Dendritic cell treated with granulocyte-macrophage colony-stimulating factor and Interleukin-4, amounts not matched to agents 40 ng/mL and 50 ng/mL, for 4 days (primary cell): ENCODE results near the gene TDRD15.
"Not testable (repeated sequence)": the region's sequence is repeated elsewhere in the genome, so short reads cannot be mapped to it uniquely, and the experiment has no call there.

Source experiments
- H3K27ac Mint-ChIP-seq: one replicate; pipeline ENCODE4 v1.8.0; 2022; ENCODE audit warnings: mild to moderate bottlenecking, mixed read lengths
- H3K27me3 Mint-ChIP-seq: one replicate; pipeline ENCODE4 v1.8.0; 2022; ENCODE audit warnings: mild to moderate bottlenecking, mixed read lengths
- H3K36me3 Mint-ChIP-seq: one replicate; pipeline ENCODE4 v1.8.0; 2022; ENCODE audit warnings: low read depth, mixed read lengths
- H3K4me1 Mint-ChIP-seq: one replicate; pipeline ENCODE4 v1.8.0; 2022; ENCODE audit warnings: low read depth, mixed read lengths
- H3K4me3 Mint-ChIP-seq: one replicate; pipeline ENCODE4 v1.8.0; 2022; ENCODE audit warnings: mild to moderate bottlenecking, moderate library complexity, mixed read lengths
- H3K9me3 Mint-ChIP-seq: one replicate; pipeline ENCODE4 v1.8.0; 2022; ENCODE audit warnings: mixed read lengths
- intact Hi-C: fragments of 100-400 bp; cut with micrococcal nuclease; formaldehyde crosslinking; loops from one replicate; pipeline ENCODE4 v1.15.0; 2022

Gene TDRD15

DNA sequence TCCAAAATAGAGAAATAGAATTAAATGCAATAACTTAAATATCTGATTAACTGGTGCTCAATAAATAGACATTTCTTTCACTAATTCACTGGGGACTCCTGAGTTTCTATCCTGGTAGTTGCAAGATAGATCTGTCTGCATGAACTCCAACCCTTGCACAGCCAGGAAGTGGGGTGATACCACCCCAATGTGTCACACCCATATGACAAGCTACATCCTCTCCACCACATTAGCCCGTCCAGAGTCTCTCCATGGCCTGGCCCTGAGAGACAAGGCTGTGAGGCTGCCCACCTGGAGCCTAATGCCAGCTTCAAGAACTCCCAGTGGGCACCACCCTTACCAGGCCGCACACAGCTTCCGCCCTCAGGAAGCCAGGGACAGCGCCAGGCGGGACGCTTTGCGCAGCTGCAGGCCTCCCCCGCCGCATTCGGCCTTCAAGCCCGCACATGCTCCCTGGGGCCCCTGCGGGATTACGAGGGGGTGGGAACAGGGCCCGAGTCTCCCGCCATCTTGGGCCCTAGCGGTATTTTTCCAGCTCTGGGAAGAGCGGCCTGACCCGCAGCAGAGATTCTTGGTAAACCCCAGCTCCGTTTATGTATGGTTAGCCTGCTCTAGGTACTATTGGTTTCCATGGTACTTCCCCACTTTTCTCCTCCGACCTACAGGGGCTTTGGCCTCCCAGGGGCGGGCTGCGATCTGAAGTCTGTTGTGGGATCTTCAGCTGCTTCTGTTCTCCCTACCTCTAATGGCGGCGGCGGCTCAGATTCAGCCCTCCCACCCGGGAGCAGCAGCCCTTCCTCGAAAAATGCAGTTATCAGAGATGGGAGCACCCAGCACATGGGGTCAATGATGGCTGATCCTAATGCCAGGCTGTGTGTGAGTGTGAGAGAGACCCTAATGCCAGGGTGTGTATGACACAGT is at the start of gene TDRD15:
Gene TDRD15, plus strand, starts transcription at position 496 of the 921 bp plus-strand sequence. CDS start 13,500 bp downstream, outside the sequence.
- Mint-ChIP-seq H3K4me3 (no peak within 1 kb of the TSS), H3K36me3 (no peaks in the 10 kb centered on the region), H3K9me3 (no peaks in the 10 kb centered on the region), H3K27me3 (no peaks in the 10 kb centered on the region), H3K27ac (no peak within 1 kb of the TSS), H3K4me1 (no peaks in the 10 kb centered on the region)
- intact Hi-C loops: no loop called here

DNA sequence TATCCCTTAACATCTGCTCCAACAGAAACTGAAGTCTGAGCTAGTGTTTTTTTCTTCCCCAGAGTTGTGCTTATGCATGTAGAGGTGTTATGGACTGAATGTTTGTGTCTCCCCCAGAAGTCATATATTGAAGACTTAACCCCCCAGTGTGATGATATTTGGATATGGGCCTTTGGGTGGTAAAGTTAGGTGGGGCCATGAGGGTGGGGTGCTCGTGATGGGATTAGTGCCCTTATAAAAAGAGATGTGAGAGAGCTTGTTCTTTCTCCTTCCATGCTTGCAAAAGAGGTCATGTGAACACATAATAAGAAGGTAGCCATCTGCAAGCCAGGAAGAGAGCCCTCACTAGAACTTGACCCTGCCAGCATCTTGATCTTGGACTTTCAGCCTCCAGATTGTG is 45.5 kb upstream of the TDRD15 start:
- Mint-ChIP-seq H3K36me3 (no peaks in the 10 kb centered on the region), H3K27ac (no peak overlapping the region), H3K9me3 (no peaks in the 10 kb centered on the region), H3K4me1 (no peaks in the 10 kb centered on the region), H3K4me3 (no peak overlapping the region), H3K27me3 (no peaks in the 10 kb centered on the region)
- intact Hi-C loops: no loop called here

DNA sequence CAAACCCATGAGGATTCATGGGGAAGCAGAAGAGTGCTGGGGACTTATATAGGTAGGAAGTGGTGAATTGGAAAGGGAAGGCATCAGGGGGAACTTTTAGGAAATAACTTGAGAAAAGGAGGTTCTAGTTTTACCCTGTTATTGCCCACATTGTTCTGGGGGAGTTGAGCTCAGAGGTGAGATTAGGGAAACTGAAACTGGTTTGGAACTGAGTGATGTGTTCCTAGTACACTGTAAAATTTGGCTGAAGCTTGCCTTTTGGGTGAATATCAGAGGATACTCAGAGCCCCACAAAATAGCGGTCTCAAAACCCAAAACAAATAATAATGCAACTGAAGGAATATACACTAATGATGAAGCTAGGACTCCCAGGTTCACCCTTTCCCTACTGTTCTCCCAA is 40.3 kb upstream of the TDRD15 start:
- H3K9me3 Mint-ChIP-seq: no peaks in the 10 kb centered on the region
- H3K4me3 Mint-ChIP-seq: no peak overlapping the region
- intact Hi-C loops: no loop called here
- H3K27me3 Mint-ChIP-seq: no peaks in the 10 kb centered on the region
- H3K36me3 Mint-ChIP-seq: no peaks in the 10 kb centered on the region
- H3K27ac Mint-ChIP-seq: no peak overlapping the region
- no peaks in the 10 kb centered on the region for H3K4me1 Mint-ChIP-seq

DNA sequence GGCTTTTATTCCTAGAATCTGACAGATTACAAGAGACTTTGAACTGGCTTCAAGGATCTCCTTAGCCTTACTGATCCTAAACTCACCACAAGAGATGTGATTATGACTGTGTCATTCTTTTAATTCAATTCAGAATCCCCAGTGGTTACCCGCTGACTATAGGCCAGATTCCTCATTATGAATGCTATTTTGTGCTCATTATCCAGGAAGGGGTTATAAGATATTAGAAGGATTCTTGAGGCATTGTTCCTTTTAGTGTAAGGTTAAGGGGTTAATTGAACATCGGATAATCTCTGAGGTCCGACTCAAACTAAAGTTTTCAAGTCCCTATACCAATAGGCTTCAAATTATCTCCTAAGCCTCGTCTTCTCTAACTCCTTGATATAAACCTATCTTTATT is 39.4 kb upstream of the TDRD15 start:
- H3K4me3 Mint-ChIP-seq: no peak overlapping the region
- H3K27me3 Mint-ChIP-seq: no peaks in the 10 kb centered on the region
- no peaks in the 10 kb centered on the region for H3K9me3 Mint-ChIP-seq
- H3K36me3 Mint-ChIP-seq: no peaks in the 10 kb centered on the region
- no peaks in the 10 kb centered on the region for H3K4me1 Mint-ChIP-seq
- intact Hi-C loops: no loop called here
- no peak overlapping the region for H3K27ac Mint-ChIP-seq

DNA sequence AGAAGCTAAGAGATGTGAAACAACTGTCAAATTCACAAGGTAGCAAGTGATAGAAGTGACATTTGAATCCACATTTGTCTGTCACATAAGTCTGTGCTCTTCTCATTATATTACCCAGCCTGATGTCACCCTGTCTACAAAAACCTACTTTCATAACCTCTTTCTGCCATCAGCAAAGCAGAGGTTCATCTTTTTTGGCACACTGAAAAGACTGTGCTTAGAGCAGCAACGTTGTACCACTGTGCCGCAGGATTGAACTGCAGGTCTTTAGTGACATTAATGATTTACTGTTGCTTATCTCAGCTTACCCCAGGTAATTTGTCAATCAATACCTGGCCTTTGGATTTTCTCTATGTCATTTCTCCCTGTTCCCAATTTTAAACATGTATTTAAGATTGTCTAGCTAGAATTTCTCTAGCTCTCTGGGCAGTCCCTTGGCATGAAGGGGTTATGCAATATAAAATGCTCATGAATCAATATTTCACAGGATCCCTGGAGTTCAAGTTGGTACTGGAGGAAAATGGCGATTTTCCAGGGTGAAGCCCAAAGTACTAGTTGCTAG is 31.4 kb upstream of the TDRD15 start:
- Mint-ChIP-seq H3K36me3 (no peaks in the 10 kb centered on the region), H3K4me1 (no peaks in the 10 kb centered on the region), H3K4me3 (no peak overlapping the region), H3K27me3 (no peaks in the 10 kb centered on the region), H3K27ac (no peak overlapping the region), H3K9me3 (no peaks in the 10 kb centered on the region)
- intact Hi-C loops: no loop called here

DNA sequence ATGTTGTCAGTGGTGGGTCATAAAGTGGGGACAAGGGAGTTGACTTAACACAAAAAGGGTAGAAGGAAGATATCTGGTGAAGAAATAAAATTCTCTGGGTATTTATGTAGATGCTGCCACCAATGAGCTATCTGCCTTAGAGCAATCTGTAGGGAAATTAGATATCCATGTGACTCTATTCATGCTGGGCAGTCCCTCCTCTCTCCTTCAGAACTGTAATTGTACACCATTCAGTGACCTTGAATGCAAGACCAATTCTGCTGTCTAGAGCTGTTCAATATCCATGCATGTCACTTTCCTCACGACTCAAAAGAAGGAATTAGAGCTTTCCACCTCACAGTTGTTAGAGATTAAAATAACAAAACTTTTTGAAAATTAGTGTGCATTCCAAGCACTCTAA is 28.6 kb upstream of the TDRD15 start:
- no peak overlapping the region for H3K27ac Mint-ChIP-seq
- H3K27me3 Mint-ChIP-seq: no peaks in the 10 kb centered on the region
- H3K9me3 Mint-ChIP-seq: no peaks in the 10 kb centered on the region
- H3K4me1 Mint-ChIP-seq: no peaks in the 10 kb centered on the region
- intact Hi-C loops: no loop called here
- no peaks in the 10 kb centered on the region for H3K36me3 Mint-ChIP-seq
- H3K4me3 Mint-ChIP-seq: no peak overlapping the region

DNA sequence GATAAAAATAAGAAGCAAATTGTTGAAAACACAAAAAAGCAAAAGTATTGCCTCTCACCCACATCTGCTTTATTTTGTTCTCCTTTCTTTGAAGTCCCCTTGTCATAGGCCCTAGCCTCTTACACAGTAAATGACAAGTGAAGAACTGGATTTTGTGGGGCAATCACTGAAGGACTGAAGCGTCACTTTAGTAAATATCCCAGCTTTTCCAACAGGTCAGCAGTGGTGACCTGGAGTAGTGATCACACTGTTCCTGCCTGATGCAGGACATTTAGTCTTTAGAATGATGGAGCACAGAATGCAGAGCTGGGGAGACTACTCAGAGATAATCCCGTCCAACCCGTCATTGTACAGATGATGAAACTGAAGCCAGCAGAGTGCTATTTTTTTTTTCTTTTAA is 28.1 kb upstream of the TDRD15 start:
- Mint-ChIP-seq H3K9me3 (no peaks in the 10 kb centered on the region), H3K4me3 (no peak overlapping the region), H3K4me1 (no peaks in the 10 kb centered on the region), H3K27me3 (no peaks in the 10 kb centered on the region), H3K36me3 (no peaks in the 10 kb centered on the region), H3K27ac (no peak overlapping the region)
- intact Hi-C loops: no loop called here

DNA sequence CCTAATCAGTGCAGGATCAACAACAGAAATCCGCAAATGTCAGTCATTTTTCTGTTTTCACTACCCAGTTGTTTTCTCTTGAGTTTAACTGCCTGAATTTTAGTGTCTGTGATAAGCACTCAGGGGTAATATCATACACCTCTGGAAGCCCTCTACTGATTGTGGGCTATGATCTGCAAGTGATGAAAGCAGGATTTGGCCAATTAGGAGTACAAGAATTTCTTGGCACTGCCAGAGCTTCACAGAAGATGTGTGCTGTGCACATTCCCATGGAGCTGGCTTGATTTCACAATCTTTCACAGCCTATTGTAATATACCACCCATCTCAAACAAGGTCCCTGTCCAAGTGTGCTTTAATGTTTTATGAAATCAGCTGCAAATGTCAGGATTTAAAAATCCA is 27.3 kb upstream of the TDRD15 start:
- H3K27me3 Mint-ChIP-seq: no peaks in the 10 kb centered on the region
- no peaks in the 10 kb centered on the region for H3K9me3 Mint-ChIP-seq
- H3K36me3 Mint-ChIP-seq: no peaks in the 10 kb centered on the region
- intact Hi-C loops: no loop called here
- H3K4me3 Mint-ChIP-seq: no peak overlapping the region
- no peaks in the 10 kb centered on the region for H3K4me1 Mint-ChIP-seq
- H3K27ac Mint-ChIP-seq: no peak overlapping the region

DNA sequence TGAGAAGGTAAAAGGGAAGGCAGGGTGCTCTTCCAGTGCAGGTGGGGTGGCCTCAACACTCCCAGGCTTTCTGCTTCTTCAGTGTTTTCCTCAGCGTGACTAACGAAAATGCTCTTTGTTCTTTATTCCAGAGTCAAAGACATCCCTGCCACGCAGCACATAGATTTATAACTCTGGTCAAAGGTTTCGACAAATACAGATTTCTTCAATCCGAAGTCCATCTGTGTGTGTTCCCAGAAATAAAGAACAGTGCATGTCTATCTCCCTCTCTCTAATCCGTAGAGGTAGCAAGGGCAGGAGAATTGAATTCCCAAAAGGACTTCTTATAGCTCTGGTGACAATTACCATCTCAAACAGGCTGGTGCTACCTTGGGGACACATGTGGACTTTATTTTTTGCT is 26.4 kb upstream of the TDRD15 start:
- no peak overlapping the region for H3K27ac Mint-ChIP-seq
- H3K4me3 Mint-ChIP-seq: no peak overlapping the region
- H3K9me3 Mint-ChIP-seq: no peaks in the 10 kb centered on the region
- no peaks in the 10 kb centered on the region for H3K27me3 Mint-ChIP-seq
- no peaks in the 10 kb centered on the region for H3K36me3 Mint-ChIP-seq
- intact Hi-C loops: no loop called here
- H3K4me1 Mint-ChIP-seq: no peaks in the 10 kb centered on the region

DNA sequence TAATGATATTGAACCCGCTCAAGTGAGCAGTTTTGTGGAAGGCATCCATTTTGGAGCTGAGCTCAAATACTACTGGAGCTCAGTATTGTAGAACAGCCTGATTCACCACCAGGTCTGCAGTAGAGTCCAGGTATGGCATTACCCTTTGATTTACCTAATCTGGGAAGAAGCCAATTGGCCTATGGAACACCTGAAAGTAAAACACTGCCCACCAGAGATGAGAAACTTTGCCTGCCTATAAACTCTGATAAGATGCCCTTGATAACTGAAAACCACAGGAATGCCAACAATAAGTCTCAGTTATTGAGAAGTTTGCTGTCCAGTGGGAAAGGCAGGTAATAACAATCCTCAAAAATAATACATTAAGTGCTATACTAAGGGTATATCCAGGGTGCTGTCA is 25.5 kb upstream of the TDRD15 start:
- Mint-ChIP-seq H3K27ac (no peak overlapping the region), H3K4me3 (no peak overlapping the region), H3K27me3 (no peaks in the 10 kb centered on the region), H3K9me3 (no peaks in the 10 kb centered on the region), H3K4me1 (no peaks in the 10 kb centered on the region), H3K36me3 (no peaks in the 10 kb centered on the region)
- intact Hi-C loops: no loop called here

DNA sequence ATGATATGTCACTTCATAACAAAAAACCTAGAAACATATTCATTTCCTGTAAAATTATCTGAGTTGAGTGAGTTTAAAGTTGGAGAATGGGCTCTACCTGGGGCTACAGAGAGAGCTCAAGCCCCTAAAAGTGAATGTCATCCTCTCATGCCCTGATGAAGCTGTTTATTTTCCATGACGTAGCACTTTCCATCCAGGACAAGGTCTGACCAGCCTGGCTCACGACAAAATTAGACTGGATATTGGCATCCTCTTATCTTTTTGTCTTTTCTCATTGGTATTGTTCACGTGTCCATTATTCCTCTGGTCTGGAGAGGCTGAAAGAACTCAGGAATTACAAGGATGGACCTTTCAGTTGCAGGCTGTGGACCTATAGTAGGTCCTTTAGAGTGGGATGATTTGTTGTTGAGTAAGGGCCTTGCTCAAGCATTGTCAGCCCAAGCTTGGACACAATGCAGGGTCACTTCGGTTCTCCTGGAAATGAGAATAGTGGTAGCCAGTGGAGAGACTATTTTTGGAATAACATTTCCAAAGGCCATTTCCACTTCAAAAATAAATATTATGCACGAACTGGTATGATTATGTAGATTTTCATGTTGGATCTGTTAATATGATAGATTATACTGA is 24.4 kb upstream of the TDRD15 start:
- no peak overlapping the region for H3K27ac Mint-ChIP-seq
- intact Hi-C loops: no loop called here
- no peaks in the 10 kb centered on the region for H3K4me1 Mint-ChIP-seq
- H3K4me3 Mint-ChIP-seq: no peak overlapping the region
- no peaks in the 10 kb centered on the region for H3K36me3 Mint-ChIP-seq
- no peaks in the 10 kb centered on the region for H3K9me3 Mint-ChIP-seq
- no peaks in the 10 kb centered on the region for H3K27me3 Mint-ChIP-seq

DNA sequence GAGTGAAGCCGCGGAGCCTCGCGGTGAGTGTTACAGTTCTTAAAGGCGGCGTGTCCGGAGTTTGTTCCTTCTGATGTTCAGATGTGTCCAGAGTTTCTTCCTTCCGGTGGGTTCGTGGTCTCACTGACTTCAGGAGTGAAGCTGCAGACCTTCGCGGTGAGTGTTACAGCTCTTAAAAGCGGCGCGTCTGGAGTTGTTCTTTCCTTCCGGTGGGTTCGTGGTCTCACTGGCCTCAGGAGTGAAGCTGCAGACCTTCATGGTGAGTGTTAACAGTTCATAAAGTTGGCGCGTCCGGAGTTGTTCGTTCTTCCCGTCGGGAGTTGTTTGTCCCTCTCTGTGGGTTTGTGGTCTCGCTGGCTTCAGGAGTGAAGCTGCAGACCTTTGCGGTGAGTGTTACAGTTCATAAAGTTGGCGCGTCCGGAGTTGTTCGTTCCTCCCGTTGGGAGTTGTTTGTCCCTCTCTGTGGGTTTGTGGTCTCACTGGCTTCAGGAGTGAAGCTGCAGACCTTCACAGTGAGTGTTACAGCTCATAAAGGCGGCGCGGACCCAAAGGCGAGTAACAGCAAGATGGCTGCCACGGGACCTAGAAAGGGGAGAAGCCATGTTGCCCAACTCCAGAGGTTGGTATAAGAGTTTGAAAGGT is 22.1 kb upstream of the TDRD15 start:
- not testable (repeated sequence) for H3K4me3 Mint-ChIP-seq, H3K4me1 Mint-ChIP-seq, H3K9me3 Mint-ChIP-seq

DNA sequence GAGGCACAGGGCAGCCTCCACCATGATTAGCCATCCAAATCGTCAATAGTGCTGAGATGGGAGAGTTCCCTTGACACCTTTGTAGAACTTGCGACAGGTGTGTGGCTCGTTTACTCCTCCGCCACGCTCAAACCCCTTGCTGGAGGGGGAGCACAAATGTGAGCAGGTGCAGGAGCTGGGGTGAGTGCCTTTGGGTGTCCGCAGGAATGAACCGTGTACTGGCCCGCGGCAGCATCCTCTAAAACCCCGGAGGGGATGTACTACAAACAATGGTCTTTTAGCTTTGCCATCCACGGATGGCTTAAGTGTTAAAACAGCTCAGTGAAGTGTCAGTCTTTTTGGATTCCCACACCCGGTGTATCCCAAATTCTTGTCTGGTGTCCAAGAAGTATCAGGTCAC is 21.4 kb upstream of the TDRD15 start:
- no peak overlapping the region for H3K27ac Mint-ChIP-seq
- no peaks in the 10 kb centered on the region for H3K9me3 Mint-ChIP-seq
- no peaks in the 10 kb centered on the region for H3K27me3 Mint-ChIP-seq
- no peaks in the 10 kb centered on the region for H3K36me3 Mint-ChIP-seq
- intact Hi-C loops: no loop called here
- H3K4me1 Mint-ChIP-seq: no peaks in the 10 kb centered on the region
- H3K4me3 Mint-ChIP-seq: no peak overlapping the region

More for the DNA sequence above, 22.1 kb upstream of the TDRD15 start:
- H3K27ac Mint-ChIP-seq, H3K27me3 Mint-ChIP-seq, intact Hi-C loops, H3K36me3 Mint-ChIP-seq: not testable (repeated sequence)

DNA sequence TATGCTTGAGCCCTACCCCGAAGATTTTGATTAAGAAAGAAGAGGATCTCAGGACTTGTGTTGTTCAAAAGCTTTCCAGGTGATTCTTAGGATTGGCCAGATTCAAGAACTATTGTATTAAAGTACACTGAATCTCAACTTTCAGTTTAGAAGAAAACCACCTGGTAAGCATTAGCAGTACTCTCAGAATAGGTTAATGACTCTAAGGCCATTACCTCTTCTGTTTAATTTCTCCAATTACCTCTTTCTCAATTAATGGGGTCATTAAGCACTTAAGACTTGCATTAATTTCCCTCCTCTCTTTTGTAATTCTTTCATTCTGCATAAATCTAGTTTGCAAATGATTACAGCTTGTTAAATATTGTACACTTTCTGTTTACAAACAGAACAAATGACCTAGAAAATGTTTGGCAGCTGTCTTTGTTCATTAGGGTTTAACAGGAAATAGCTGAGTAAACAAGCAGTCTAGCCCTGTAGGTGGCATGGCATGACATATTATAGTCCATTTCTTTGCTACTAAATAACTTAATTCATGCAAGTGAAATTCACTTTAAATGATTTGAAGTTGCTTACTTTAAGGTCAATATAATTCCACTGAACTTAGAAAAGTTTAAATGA is 20.4 kb upstream of the TDRD15 start:
- Mint-ChIP-seq H3K27me3 (no peaks in the 10 kb centered on the region), H3K9me3 (no peaks in the 10 kb centered on the region), H3K36me3 (no peaks in the 10 kb centered on the region), H3K4me1 (no peaks in the 10 kb centered on the region), H3K27ac (no peak overlapping the region), H3K4me3 (no peak overlapping the region)
- intact Hi-C loops: no loop called here
